ENCODE results near the gene LDB3. TPM values are rescaled to one million over a fixed set of nuclear protein-coding genes. Genes with fewer than 3 reads are reported as not detected.

Gene LDB3
- total RNA-seq, 2 donors from 2014 or later, result 0.11 to 0.35 TPM

DNA sequence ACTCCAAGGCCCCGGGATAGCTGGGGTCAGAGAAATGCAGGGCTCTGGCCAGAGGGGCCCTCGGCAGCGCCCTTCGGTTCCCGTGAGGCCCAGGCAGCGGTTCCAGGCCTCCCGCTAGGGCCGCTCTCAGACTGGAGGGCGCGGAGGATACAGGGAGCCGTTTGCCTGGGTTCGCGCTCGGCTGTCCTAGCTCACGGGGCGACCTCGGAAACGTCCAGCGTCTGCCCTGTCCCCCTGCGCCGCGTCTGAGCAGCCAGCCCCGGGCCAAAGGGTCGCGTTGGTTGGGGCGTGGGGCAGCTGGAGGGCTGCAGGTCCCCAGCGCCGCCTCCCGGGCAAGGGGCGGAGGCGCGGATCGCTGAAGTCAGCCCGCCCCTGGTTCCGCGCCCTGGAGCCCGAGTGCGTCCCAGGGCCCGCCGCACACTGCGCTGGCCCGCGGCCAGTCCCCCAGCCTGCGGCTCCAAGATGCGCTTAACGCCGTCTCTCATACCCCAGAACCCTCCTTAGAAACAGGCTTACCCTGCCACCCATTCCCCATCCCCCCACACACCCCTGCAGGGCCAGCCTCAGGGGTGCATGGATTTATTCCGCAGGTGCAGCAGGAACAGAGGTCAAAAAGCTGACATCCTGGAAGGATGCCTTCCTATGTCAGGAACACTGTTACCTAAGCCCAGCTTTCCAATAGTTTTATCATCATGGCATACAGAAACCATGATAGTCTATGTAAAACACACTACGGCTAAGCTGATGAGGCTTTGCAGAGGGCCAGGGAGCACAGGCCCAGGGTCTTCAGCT, 36.1 kb upstream of the LDB3 start:
- peaks cover 45% of the 10 kb centered on the region for H3K27me3 ChIP-seq (ENCODE audit: control insufficient read depth, insufficient read depth, low read length, poor library complexity, severe bottlenecking)
- H3K4me3 ChIP-seq (ENCODE audit: low read length), result peak overlapping the region; percentile 70
- WGBS, 2 experiments (ENCODE audit: insufficient coverage in 1 of 2, insufficient read length in 1 of 2), result 9 to 11% methylated on average over 29 to 48 of the region's 49 CpGs
- no peak overlapping the region for H3K27ac Mint-ChIP-seq
- no peaks in the 10 kb centered on the region for H3K4me1 Mint-ChIP-seq
- TF ChIP-seq, protein P1, sequence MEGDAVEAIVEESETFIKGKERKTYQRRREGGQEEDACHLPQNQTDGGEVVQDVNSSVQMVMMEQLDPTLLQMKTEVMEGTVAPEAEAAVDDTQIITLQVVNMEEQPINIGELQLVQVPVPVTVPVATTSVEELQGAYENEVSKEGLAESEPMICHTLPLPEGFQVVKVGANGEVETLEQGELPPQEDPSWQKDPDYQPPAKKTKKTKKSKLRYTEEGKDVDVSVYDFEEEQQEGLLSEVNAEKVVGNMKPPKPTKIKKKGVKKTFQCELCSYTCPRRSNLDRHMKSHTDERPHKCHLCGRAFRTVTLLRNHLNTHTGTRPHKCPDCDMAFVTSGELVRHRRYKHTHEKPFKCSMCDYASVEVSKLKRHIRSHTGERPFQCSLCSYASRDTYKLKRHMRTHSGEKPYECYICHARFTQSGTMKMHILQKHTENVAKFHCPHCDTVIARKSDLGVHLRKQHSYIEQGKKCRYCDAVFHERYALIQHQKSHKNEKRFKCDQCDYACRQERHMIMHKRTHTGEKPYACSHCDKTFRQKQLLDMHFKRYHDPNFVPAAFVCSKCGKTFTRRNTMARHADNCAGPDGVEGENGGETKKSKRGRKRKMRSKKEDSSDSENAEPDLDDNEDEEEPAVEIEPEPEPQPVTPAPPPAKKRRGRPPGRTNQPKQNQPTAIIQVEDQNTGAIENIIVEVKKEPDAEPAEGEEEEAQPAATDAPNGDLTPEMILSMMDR (conservative IDR thresholded peaks at IDR 0.05), result peak; percentile 79
- peak overlapping the region; percentile 47 for H3K4me3 Mint-ChIP-seq
- DNase-seq, result peak; percentile 93
- H3K36me3 ChIP-seq (ENCODE audit: control insufficient read depth, insufficient read depth, low read length), result no peaks in the 10 kb centered on the region
- H3K9ac ChIP-seq (ENCODE audit: extremely low read depth, low read length, poor library complexity, severe bottlenecking), result no peak overlapping the region
- peaks cover 46% of the 10 kb centered on the region for H3K27me3 Mint-ChIP-seq (ENCODE audit: insufficient read depth)
- H3K36me3 Mint-ChIP-seq (ENCODE audit: low read depth), result no peaks in the 10 kb centered on the region
- no peaks in the 10 kb centered on the region for H3K4me1 ChIP-seq (ENCODE audit: control insufficient read depth, insufficient read depth, low read length)
- H3K9me3 ChIP-seq (ENCODE audit: control insufficient read depth, low read length), result no peaks in the 10 kb centered on the region
- no peak overlapping the region for H3K27ac ChIP-seq (ENCODE audit: low read depth, low read length)
- H3K9me3 Mint-ChIP-seq, result no peaks in the 10 kb centered on the region

DNA sequence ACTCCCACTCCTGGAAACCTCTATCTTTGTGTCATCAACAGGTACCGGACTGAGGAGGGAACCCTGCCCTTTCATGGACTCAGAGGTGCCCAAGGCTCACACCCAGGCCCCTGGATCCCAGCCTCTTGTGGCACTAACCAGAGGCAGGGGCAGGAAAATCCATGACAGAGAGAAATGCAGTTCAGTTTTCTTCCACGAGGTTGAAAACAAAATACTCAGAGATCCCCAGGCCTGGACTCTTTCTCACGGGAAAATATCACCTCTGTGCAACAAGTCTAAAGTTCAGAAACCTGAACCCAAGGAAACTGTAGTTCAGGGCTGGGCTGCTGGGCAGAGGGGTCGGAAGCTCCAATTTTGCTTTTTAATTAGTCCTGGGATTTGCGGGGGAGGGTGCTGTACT, 35.4 kb upstream of the LDB3 start:
- Mint-ChIP-seq H3K4me3 (no peak overlapping the region), H3K27me3 (ENCODE audit: insufficient read depth) (peaks cover 46% of the 10 kb centered on the region), H3K4me1 (no peaks in the 10 kb centered on the region), H3K9me3 (no peaks in the 10 kb centered on the region), H3K27ac (no peak overlapping the region), H3K36me3 (ENCODE audit: low read depth) (no peaks in the 10 kb centered on the region)
- Histone ChIP-seq H3K4me1 (ENCODE audit: control insufficient read depth, insufficient read depth, low read length) (no peaks in the 10 kb centered on the region), H3K27ac (ENCODE audit: low read depth, low read length) (no peak overlapping the region), H3K27me3 (ENCODE audit: control insufficient read depth, insufficient read depth, low read length, poor library complexity, severe bottlenecking) (peaks cover 45% of the 10 kb centered on the region), H3K36me3 (ENCODE audit: control insufficient read depth, insufficient read depth, low read length) (no peaks in the 10 kb centered on the region), H3K9ac (ENCODE audit: extremely low read depth, low read length, poor library complexity, severe bottlenecking) (no peak overlapping the region), H3K4me3 (ENCODE audit: low read length) (no peak overlapping the region), H3K9me3 (ENCODE audit: control insufficient read depth, low read length) (no peaks in the 10 kb centered on the region)
- WGBS, 2 experiments (ENCODE audit: insufficient coverage in 1 of 2, insufficient read length in 1 of 2), result 60 to 71% methylated on average over 4 to 5 of the region's 5 CpGs
- TF ChIP-seq, protein P1 (conservative IDR thresholded peaks at IDR 0.05), result no peak
- no peak for DNase-seq

DNA sequence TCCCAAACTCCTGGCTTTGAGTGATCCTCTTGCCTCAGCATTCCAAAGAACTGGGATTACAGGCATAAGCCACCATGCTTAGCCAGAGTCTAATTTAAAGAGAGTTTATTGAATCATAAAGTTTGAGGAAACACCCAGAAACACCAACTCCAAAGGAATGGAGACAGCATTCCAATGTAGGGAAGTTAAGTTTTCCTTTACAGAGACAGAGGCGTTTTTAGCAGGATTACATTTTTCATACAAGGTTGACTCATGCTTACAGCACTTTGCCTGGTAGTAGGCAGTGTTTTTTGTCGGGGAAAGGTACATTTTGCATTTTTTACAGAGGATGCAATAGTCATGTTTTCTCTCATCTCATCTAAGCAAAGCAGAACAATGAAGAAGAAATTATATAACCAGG, 32.9 kb upstream of the LDB3 start:
- Histone ChIP-seq H3K4me1 (ENCODE audit: control insufficient read depth, insufficient read depth, low read length) (no peaks in the 10 kb centered on the region), H3K9me3 (ENCODE audit: control insufficient read depth, low read length) (no peaks in the 10 kb centered on the region), H3K27ac (ENCODE audit: low read depth, low read length) (no peak overlapping the region), H3K27me3 (ENCODE audit: control insufficient read depth, insufficient read depth, low read length, poor library complexity, severe bottlenecking) (peaks cover 41% of the 10 kb centered on the region), H3K4me3 (ENCODE audit: low read length) (no peak overlapping the region), H3K36me3 (ENCODE audit: control insufficient read depth, insufficient read depth, low read length) (no peaks in the 10 kb centered on the region), H3K9ac (ENCODE audit: extremely low read depth, low read length, poor library complexity, severe bottlenecking) (no peak overlapping the region)
- Mint-ChIP-seq H3K27ac (no peak overlapping the region), H3K27me3 (ENCODE audit: insufficient read depth) (peaks cover 42% of the 10 kb centered on the region), H3K9me3 (no peaks in the 10 kb centered on the region), H3K36me3 (ENCODE audit: low read depth) (no peaks in the 10 kb centered on the region), H3K4me1 (no peaks in the 10 kb centered on the region), H3K4me3 (no peak overlapping the region)
- WGBS, 2 experiments (ENCODE audit: insufficient coverage in 1 of 2, insufficient read length in 1 of 2), result 80 to 88% methylated on average over 1 to 2 of the region's 2 CpGs
- DNase-seq, result no peak
- TF ChIP-seq, protein P1 (conservative IDR thresholded peaks at IDR 0.05), result no peak
